SH-SY5Y (cell line): ENCODE measurements around the gene PFDN2.

Source experiments
- GATA2 ChIP-seq: IDR thresholded peaks from 2 replicates; pipeline ENCODE4 v1.6.1; 2011; ENCODE audit warnings: mild to moderate bottlenecking, low read depth, low read length
- GATA3 ChIP-seq: IDR thresholded peaks from 2 replicates; pipeline ENCODE4 v1.6.1; 2011; ENCODE audit warnings: low read depth, mild to moderate bottlenecking, low read length, moderate library complexity

Gene PFDN2

GRCh38 chr1:161070761-161071160 is 47.1 kb downstream of the PFDN2 start:
- no peak for TF ChIP-seq GATA3
- no peak for TF ChIP-seq GATA2

- TF ChIP-seq GATA3 (no peak), GATA2 (no peak)
Measured at GRCh38 chr1:161069731-161070270, 48.0 kb downstream of the PFDN2 start, which contains the start of gene ARHGAP30. Gene ARHGAP30, minus strand, starts transcription at chr1:161069891. Its CDS starts 267 bp downstream, at chr1:161069624.

- TF ChIP-seq GATA3 (no peak), GATA2 (no peak)
Measured at GRCh38 chr1:161069241-161069640, 48.6 kb downstream of the PFDN2 start.

GRCh38 chr1:161068306-161069234 is 49.3 kb downstream of the PFDN2 start:
- TF ChIP-seq GATA2 (no peak), GATA3 (no peak)

GRCh38 chr1:161066694-161067093 is 51.1 kb downstream of the PFDN2 start:
- TF ChIP-seq GATA2: no peak
- no peak for TF ChIP-seq GATA3

GRCh38 chr1:161061419-161061818 is 56.4 kb downstream of the PFDN2 start:
- TF ChIP-seq GATA3 (no peak), GATA2 (no peak)

GRCh38 chr1:161059293-161059692 is 58.5 kb downstream of the PFDN2 start:
- TF ChIP-seq GATA3 (no peak), GATA2 (no peak)

- no peak for TF ChIP-seq GATA2
- no peak for TF ChIP-seq GATA3
Measured at GRCh38 chr1:161054805-161055204, 63.0 kb downstream of the PFDN2 start.

- TF ChIP-seq GATA2 (no peak), GATA3 (no peak)
Measured at GRCh38 chr1:161054232-161054631, 63.6 kb downstream of the PFDN2 start.

- TF ChIP-seq GATA2 (no peak), GATA3 (no peak)
Measured at GRCh38 chr1:161052899-161053298, 64.9 kb downstream of the PFDN2 start.

- TF ChIP-seq GATA3 (no peak), GATA2 (no peak)
Measured at GRCh38 chr1:161051219-161051618, 66.6 kb downstream of the PFDN2 start.
